ENCODE data around the gene SLX9. TPM values are rescaled to one million over a fixed set of nuclear protein-coding genes. Genes with fewer than 3 reads are reported as not detected.

The SLX9 gene
- total and polyA plus RNA-seq, 2 donors (not counting 1 experiment from before 2014, with no cell fraction given): 11.7 to 15.9 TPM

DNA sequence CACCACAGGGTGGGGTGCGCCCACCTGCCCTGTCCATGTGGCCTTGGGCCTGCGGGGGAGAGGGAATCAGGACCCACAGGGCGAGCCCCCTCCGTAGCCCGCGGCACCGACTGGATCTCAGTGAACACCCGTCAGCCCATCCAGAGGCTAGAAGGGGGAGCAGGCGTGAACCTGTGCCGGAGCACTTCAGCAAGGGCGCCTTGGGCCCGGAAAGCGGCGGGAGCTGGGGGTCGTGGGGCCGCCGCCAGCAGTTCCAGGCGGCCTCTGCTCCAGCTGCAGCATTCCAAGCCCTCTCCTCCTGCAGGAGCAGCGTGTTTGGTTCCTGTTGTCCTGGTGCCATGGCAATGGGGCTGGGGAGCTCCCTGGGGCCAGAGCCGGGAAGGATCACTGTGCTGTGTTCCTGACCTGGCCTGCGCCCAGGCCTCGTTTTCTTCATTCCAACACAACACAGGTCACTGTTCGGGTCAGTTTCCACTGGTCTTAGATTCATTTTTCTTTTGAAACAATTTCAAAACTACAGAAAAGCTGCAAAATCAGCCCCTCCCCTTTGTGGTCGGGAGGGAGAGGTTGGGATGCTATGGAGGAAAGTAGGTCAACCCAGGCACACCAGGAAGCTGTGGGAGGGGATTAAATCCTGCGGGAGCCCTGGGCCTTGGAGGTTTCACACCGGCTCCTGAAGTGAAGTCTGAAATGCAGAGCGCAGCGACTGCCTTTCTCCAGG, 18.8 kb downstream of the SLX9 start:
- ATAC-seq (ENCODE audit: low read depth) (no peak), DNase-seq (no peak)
- H3K4me2 ChIP-seq (replicated peaks; ENCODE audit: low read depth, low read length, poor library complexity, severe bottlenecking): no peak overlapping the region
- H3K9ac ChIP-seq (ENCODE audit: low read length): no peak overlapping the region
- ChIA-PET CTCF (interaction anchor here (0.6 to 9.6 kb wide), 3 partner anchors 9 to 180 kb away, joined by 3 to 62 read pairs (median 5); no protein-coding TSS in a partner anchor), POLR2A (no interaction called here)
- Mint-ChIP-seq H3K4me3 (no peak overlapping the region), H3K9me3 (ENCODE audit: insufficient read depth) (no peaks in the 10 kb centered on the region), H3K4me1 (peaks cover 3% of the 10 kb centered on the region), H3K27ac (no peak overlapping the region), H3K27me3 (no peaks in the 10 kb centered on the region)
- H3K9me3 ChIP-seq (ENCODE audit: control extremely low read depth in 1 of 3, control insufficient read depth in 2 of 3, insufficient read depth in 1 of 3, low read length in 2 of 3): no peaks in the 10 kb centered on the region
- H3K36me3 ChIP-seq (replicated peaks in 1 of 2; ENCODE audit: control extremely low read depth in 1 of 2, control insufficient read depth in 1 of 2, extremely low read depth in 1 of 2, insufficient read depth in 2 of 2, low read length in 1 of 2): peaks cover 0 to 44% of the 10 kb centered on the region in 2 experiments
- H3K4me1 ChIP-seq (ENCODE audit: control insufficient read depth in 2 of 2, insufficient read depth in 2 of 2, low read length in 2 of 2): no peaks in the 10 kb centered on the region
- H3K79me2 ChIP-seq (ENCODE audit: control insufficient read depth, insufficient read depth, low read length): peaks cover 62% of the 10 kb centered on the region
- TF ChIP-seq EZH2 (IDR thresholded peaks at IDR 0.05; ENCODE audit: borderline replicate concordance, insufficient read depth, low read depth, low read length, poor library complexity, severe bottlenecking): no peak
- no peak overlapping the region for H3K27ac ChIP-seq (ENCODE audit: low read length in 2 of 2)
- 92% methylated on average over 28 of the region's 28 CpGs for WGBS (ENCODE audit: insufficient coverage)
- H3K27me3 ChIP-seq (replicated peaks in 1 of 4; ENCODE audit: control extremely low read depth in 1 of 4, control insufficient read depth in 3 of 4, insufficient read depth in 4 of 4, low read length in 3 of 4): no peaks in the 10 kb centered on the region
- peaks cover 58% of the 10 kb centered on the region for H4K20me1 ChIP-seq (ENCODE audit: control insufficient read depth, insufficient read depth, low read length, poor library complexity, severe bottlenecking)
- no peak overlapping the region for H2AFZ ChIP-seq (ENCODE audit: insufficient read depth, low read depth, low read length, poor library complexity, severe bottlenecking)
- intact Hi-C loops (cut with micrococcal nuclease): no loop called here
- no peak overlapping the region for H3K4me3 ChIP-seq (ENCODE audit: control extremely low read depth in 1 of 5, extremely low read depth in 1 of 5, insufficient read depth in 1 of 5, low read depth in 2 of 5, low read length in 4 of 5)

DNA sequence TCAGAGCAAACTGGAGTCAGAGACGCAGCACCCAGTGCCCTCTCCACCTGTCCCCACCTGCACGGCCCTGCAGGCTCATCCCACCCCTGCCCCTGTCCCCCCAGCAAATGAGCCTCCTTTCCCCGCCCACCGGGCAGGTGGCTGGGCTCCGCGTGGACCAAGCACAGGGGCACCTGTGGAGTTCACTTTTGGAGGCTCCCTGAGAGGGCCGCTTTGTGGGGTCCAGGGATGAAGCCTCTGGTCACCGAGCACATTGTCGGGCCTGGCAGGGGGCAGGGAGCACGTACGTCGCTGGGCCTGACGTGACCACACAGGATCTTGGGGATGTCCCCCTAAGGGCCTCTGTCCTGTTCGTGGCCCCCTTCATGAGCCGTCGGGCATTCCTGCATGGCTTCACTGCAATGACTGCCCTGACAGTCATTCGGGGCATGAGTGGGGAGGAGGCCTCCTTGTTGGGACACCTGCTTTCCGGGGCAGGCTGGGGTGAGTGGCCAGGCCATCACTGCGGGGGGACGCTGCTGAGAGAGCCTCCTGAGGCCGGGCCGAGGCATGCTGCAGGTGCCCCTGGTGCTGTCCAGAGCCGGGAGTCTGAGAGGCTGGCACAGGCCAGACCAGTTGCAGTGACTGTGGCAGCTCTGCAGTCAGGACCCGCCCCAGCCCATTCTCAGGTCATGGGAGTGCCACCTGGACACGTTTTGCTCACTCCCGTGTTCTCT, 19.7 kb downstream of the SLX9 start:
- peaks cover 56% of the 10 kb centered on the region for H4K20me1 ChIP-seq (ENCODE audit: control insufficient read depth, insufficient read depth, low read length, poor library complexity, severe bottlenecking)
- Mint-ChIP-seq H3K9me3 (ENCODE audit: insufficient read depth) (no peaks in the 10 kb centered on the region), H3K4me1 (peaks cover 3% of the 10 kb centered on the region), H3K27me3 (no peaks in the 10 kb centered on the region), H3K27ac (no peak overlapping the region), H3K4me3 (no peak overlapping the region)
- TF ChIP-seq EZH2 (IDR thresholded peaks at IDR 0.05; ENCODE audit: borderline replicate concordance, insufficient read depth, low read depth, low read length, poor library complexity, severe bottlenecking): no peak
- TF ChIP-seq, protein P1, sequence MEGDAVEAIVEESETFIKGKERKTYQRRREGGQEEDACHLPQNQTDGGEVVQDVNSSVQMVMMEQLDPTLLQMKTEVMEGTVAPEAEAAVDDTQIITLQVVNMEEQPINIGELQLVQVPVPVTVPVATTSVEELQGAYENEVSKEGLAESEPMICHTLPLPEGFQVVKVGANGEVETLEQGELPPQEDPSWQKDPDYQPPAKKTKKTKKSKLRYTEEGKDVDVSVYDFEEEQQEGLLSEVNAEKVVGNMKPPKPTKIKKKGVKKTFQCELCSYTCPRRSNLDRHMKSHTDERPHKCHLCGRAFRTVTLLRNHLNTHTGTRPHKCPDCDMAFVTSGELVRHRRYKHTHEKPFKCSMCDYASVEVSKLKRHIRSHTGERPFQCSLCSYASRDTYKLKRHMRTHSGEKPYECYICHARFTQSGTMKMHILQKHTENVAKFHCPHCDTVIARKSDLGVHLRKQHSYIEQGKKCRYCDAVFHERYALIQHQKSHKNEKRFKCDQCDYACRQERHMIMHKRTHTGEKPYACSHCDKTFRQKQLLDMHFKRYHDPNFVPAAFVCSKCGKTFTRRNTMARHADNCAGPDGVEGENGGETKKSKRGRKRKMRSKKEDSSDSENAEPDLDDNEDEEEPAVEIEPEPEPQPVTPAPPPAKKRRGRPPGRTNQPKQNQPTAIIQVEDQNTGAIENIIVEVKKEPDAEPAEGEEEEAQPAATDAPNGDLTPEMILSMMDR (IDR thresholded peaks at IDR 0.05): no peak
- ChIA-PET CTCF (interaction anchor here (9.6 kb wide), 1 partner anchor 179 kb away, joined by 62 read pairs; no protein-coding TSS in a partner anchor), POLR2A (no interaction called here)
- H3K4me3 ChIP-seq (ENCODE audit: control extremely low read depth in 1 of 5, extremely low read depth in 1 of 5, insufficient read depth in 1 of 5, low read depth in 2 of 5, low read length in 4 of 5): no peak overlapping the region
- intact Hi-C loops (cut with micrococcal nuclease): no loop called here
- H3K9ac ChIP-seq (ENCODE audit: low read length): no peak overlapping the region
- no peak overlapping the region for H3K4me2 ChIP-seq (replicated peaks; ENCODE audit: low read depth, low read length, poor library complexity, severe bottlenecking)
- H3K79me2 ChIP-seq (ENCODE audit: control insufficient read depth, insufficient read depth, low read length): peaks cover 60% of the 10 kb centered on the region
- no peaks in the 10 kb centered on the region for H3K4me1 ChIP-seq (ENCODE audit: control insufficient read depth in 2 of 2, insufficient read depth in 2 of 2, low read length in 2 of 2)
- no peak overlapping the region for H2AFZ ChIP-seq (ENCODE audit: insufficient read depth, low read depth, low read length, poor library complexity, severe bottlenecking)
- WGBS (ENCODE audit: insufficient coverage): 98% methylated on average over 26 of the region's 26 CpGs
- H3K27ac ChIP-seq (ENCODE audit: low read length in 2 of 2): no peak overlapping the region
- peaks cover 0 to 44% of the 10 kb centered on the region in 2 experiments for H3K36me3 ChIP-seq (replicated peaks in 1 of 2; ENCODE audit: control extremely low read depth in 1 of 2, control insufficient read depth in 1 of 2, extremely low read depth in 1 of 2, insufficient read depth in 2 of 2, low read length in 1 of 2)
- DNase-seq (no peak), ATAC-seq (ENCODE audit: low read depth) (no peak)
- H3K9me3 ChIP-seq (ENCODE audit: control extremely low read depth in 1 of 3, control insufficient read depth in 2 of 3, insufficient read depth in 1 of 3, low read length in 2 of 3): no peaks in the 10 kb centered on the region
- no peaks in the 10 kb centered on the region for H3K27me3 ChIP-seq (replicated peaks in 1 of 4; ENCODE audit: control extremely low read depth in 1 of 4, control insufficient read depth in 3 of 4, insufficient read depth in 4 of 4, low read length in 3 of 4)
